Progenitor cell of endocrine pancreas (in vitro differentiated cells): ENCODE measurements around the gene IL17RE. TPM values are rescaled to one million over a fixed set of nuclear protein-coding genes. Genes with fewer than 3 reads are reported as not detected.

ENCODE experiments used
- DNase-seq: peaks from one replicate; pipeline ENCODE4 v3.0.0; 2021; ENCODE audit warnings: low spot score; ENCODE audit not compliant: unreplicated experiment
- H3K27ac Mint-ChIP-seq: 2 replicates; pipeline ENCODE4 v1.8.0; 2021; ENCODE audit warnings: mild to moderate bottlenecking, moderate library complexity, mixed read lengths
- H3K27me3 Mint-ChIP-seq: 2 replicates; pipeline ENCODE4 v1.8.0; 2021; ENCODE audit warnings: mixed read lengths
- H3K36me3 Mint-ChIP-seq: 2 replicates; pipeline ENCODE4 v1.8.0; 2022; ENCODE audit warnings: mixed read lengths; ENCODE audit not compliant: insufficient read depth
- H3K4me1 Mint-ChIP-seq: 2 replicates; pipeline ENCODE4 v1.8.0; 2021; ENCODE audit warnings: low read depth, mixed read lengths
- H3K4me3 Mint-ChIP-seq: 2 replicates; pipeline ENCODE4 v1.8.0; 2021; ENCODE audit warnings: low read depth, mild to moderate bottlenecking, moderate library complexity, mixed read lengths
- H3K9me3 Mint-ChIP-seq: 2 replicates; pipeline ENCODE4 v1.8.0; 2021; ENCODE audit warnings: low read depth, mixed read lengths
- total RNA-seq: library from RNA; stranded (reverse); gene quantifications from 2 replicates; pipeline ENCODE4 v1.2.1, GENCODE V29; 2021
- TF ChIP-seq, protein P1 (sequence below): fragments of 200-600 bp; sonication (generic); IDR thresholded peaks from one replicate; pipeline ENCODE4 v1.5.0; 2021; ENCODE audit warnings: antibody characterized with exemption, mild to moderate bottlenecking; ENCODE audit not compliant: unreplicated experiment

IL17RE gene
- total RNA-seq, 1 donor from 2014 or later: 4.9 TPM

DNA sequence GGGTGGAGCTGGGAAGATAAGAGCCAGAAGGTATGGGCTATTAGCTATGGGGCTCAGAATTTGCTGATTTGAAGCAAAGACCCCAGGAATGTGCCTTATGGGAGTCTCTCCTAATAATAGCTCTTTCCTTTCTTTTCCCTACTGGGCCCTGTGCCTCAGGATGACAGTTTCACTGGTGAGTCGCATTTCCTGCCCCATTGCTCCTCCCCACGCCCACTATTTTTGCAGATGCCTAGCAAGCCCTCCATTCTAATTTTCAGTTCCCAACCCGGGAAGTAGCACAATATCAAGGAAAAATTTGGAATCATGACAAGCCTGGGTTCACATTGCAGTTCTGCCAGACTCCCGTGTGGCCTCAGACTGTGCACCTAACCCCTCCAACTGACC, 583 bp downstream of the IL17RE start:
- TF ChIP-seq, protein P1, sequence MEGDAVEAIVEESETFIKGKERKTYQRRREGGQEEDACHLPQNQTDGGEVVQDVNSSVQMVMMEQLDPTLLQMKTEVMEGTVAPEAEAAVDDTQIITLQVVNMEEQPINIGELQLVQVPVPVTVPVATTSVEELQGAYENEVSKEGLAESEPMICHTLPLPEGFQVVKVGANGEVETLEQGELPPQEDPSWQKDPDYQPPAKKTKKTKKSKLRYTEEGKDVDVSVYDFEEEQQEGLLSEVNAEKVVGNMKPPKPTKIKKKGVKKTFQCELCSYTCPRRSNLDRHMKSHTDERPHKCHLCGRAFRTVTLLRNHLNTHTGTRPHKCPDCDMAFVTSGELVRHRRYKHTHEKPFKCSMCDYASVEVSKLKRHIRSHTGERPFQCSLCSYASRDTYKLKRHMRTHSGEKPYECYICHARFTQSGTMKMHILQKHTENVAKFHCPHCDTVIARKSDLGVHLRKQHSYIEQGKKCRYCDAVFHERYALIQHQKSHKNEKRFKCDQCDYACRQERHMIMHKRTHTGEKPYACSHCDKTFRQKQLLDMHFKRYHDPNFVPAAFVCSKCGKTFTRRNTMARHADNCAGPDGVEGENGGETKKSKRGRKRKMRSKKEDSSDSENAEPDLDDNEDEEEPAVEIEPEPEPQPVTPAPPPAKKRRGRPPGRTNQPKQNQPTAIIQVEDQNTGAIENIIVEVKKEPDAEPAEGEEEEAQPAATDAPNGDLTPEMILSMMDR: no peak
- H3K27ac Mint-ChIP-seq: peak overlapping the region; percentile 35
- DNase-seq: no peak
- H3K4me1 Mint-ChIP-seq: peaks cover 21% of the 10 kb centered on the region
- no peaks in the 10 kb centered on the region for H3K36me3 Mint-ChIP-seq
- no peaks in the 10 kb centered on the region for H3K27me3 Mint-ChIP-seq
- H3K4me3 Mint-ChIP-seq: peak overlapping the region; percentile 53
- H3K9me3 Mint-ChIP-seq: no peaks in the 10 kb centered on the region

DNA sequence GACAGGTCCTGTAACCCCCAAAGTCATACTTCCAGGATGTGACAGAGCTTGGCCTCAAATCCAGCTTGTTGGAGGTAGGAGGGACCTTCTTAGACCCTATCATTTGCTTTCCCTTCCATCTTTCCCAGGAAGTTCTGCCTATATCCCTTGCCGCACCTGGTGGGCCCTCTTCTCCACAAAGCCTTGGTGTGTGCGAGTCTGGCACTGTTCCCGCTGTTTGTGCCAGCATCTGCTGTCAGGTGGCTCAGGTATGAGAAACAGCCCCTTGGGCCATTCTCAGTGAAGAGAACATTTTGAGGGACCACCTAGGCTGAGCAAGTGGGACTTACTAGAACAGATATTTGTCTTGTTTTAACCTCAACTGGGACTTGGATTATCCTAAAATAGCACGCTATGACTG, 1.3 kb downstream of the IL17RE start:
- Mint-ChIP-seq H3K4me3 (no peak overlapping the region), H3K4me1 (peaks cover 15% of the 10 kb centered on the region), H3K9me3 (no peaks in the 10 kb centered on the region), H3K36me3 (no peaks in the 10 kb centered on the region), H3K27ac (no peak overlapping the region), H3K27me3 (no peaks in the 10 kb centered on the region)
- no peak for DNase-seq
- TF ChIP-seq, protein P1: no peak

DNA sequence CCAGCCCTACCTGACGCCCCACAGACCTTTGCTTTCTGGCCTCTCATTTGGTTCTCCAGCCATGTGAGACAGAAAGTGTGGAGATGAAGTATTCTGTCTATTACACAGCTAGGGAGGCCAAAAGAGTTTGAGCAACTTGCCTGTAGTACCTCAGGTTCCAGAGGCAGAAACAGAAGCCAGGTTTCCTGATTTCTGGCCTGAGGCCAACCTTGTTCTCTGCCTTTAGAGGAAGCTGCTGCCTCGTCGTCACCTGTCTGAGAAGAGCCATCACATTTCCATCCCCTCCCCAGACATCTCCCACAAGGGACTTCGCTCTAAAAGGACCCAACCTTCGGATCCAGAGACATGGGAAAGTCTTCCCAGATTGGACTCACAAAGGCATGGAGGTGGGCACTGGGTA, 3.8 kb downstream of the IL17RE start:
- no peak for DNase-seq
- Mint-ChIP-seq H3K4me1 (peaks cover 11% of the 10 kb centered on the region), H3K36me3 (no peaks in the 10 kb centered on the region), H3K4me3 (no peak overlapping the region), H3K27me3 (no peaks in the 10 kb centered on the region), H3K9me3 (no peaks in the 10 kb centered on the region), H3K27ac (no peak overlapping the region)
- TF ChIP-seq, protein P1: no peak

DNA sequence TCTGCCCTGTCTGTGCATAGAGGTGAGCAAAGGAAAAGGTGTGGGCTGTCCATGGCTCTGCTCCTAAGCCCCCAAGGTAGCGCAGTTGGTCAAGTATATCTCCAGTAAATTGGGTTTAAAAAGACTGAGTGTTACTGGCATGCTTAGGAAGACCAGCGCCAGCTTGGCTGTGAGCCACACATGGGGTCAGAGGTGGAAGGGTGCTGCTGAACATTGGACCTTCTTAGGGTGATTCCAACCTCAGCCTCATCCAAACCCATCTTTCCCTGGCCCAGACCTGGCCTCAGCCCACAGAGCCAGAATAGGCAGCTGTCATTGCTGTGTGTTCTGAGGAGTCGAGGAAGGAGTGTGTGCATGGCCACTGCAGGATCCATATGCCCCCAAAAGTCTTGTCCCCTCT, 5.6 kb downstream of the IL17RE start:
- H3K27ac Mint-ChIP-seq: no peak overlapping the region
- H3K4me3 Mint-ChIP-seq: no peak overlapping the region
- no peaks in the 10 kb centered on the region for H3K9me3 Mint-ChIP-seq
- no peaks in the 10 kb centered on the region for H3K36me3 Mint-ChIP-seq
- no peaks in the 10 kb centered on the region for H3K27me3 Mint-ChIP-seq
- no peak for DNase-seq
- peaks cover 3% of the 10 kb centered on the region for H3K4me1 Mint-ChIP-seq
- TF ChIP-seq, protein P1: no peak

GRCh38 chr3:9909221-9910013, 6.8 kb downstream of the IL17RE start:
- no peak for DNase-seq
- Mint-ChIP-seq H3K4me3 (no peak overlapping the region), H3K36me3 (no peaks in the 10 kb centered on the region), H3K4me1 (peaks cover 2% of the 10 kb centered on the region), H3K9me3 (no peaks in the 10 kb centered on the region), H3K27me3 (no peaks in the 10 kb centered on the region), H3K27ac (no peak overlapping the region)
- TF ChIP-seq, protein P1: no peak
